ENCODE measurements around the gene RAB8A.
"Not testable (repeated sequence)": the region's sequence is repeated elsewhere in the genome, so short reads cannot be mapped to it uniquely, and the experiment has no call there.

RAB8A gene

DNA sequence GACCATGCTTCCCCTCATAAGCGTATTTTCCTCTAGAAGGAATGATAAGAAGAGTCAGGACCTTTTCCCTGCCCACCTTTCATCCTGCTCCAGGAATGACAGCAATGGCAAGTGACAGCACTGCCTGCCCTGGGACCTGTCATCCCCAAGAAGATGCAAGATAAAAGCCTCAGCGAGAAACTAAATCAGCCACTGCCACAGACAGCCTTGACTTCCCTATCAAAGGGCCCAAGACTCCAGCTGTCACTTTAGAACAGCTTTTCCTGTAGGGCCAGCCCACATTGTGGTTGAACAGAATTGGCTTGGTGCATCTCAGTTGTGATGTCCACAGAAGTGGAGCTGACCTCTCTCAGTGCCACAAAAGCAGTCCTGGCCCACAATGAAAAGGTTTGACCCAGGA, 1.1 kb downstream of the RAB8A start:
- DNase-seq (ENCODE audit: low read depth in 2 of 2) = no peak

DNA sequence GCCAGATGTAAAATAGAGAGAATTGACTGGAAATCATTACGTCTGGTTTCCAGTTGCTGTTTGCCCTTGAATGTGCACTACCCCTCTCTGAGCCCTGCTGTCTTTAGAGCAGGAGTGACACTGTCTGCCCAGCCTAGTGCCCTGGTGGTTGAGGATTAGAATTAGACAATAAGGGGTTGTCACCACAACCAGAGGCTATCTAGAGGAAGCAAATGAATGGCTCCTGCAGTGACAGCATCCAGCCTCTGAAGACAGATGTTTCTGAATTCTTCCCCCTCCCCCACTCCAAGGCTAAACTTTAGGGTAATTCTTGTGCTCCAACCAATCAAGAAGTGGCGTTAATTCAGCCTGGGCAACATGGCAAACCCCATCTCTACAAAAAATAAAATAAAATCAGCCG, 2.0 kb downstream of the RAB8A start:
- DNase-seq (ENCODE audit: low read depth in 2 of 2) = no peak

DNA sequence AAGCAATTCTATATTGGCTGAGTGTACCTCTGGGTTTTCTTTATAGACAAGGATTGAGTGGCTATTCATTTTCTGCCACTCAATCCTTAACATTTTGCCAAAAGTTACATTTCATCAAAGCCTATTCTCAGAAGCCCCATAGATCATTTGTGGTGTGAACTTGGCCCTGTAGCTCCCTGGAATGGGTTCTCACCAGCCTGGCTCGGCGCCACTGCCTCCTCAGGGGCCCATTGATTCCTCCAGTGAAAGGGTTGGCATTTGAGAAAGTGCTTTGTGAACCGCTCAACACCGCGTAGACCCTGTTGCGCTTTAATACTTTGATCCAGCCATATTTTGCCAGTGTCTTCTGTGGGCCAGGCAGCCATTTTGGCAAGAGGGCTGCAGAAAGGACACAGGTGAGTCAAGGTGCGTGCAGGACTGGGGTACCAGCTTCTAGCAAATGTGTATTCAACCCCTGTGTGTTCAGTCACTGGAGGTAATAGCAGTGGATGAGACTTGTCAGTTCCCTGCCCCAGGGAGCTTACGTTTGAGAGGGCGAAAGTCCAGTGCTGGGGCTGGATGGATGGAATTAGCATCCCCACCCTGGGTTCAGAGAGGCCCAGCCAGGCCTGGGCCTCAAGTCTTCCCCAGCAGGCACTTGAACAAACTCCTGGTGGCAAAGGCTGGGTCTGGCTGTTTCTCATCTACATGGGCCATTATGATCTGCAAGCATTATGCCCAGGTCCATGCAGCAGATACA, 3.8 kb downstream of the RAB8A start:
- no peak for DNase-seq (ENCODE audit: low read depth in 2 of 2)

DNA sequence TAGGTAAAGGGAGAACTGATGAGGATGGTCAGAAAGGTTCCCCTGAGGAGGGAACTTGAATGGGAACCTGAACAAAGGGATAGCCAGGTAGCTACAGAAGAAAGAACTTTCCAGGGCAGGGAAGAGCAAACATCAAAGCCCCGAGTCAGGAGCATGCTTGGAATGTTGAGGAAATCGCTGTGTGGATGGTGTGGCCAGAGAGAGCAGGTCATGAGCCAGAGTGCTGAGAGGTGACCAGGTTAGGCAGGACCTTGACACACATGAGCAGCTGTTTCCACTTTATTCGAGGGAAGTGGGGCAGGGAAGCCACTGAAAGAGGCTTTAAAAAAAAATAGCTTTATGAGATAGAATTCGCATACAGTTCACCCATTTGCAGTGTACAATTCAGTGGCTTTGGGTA, 4.4 kb downstream of the RAB8A start:
- DNase-seq (ENCODE audit: low read depth in 2 of 2) = no peak

DNA sequence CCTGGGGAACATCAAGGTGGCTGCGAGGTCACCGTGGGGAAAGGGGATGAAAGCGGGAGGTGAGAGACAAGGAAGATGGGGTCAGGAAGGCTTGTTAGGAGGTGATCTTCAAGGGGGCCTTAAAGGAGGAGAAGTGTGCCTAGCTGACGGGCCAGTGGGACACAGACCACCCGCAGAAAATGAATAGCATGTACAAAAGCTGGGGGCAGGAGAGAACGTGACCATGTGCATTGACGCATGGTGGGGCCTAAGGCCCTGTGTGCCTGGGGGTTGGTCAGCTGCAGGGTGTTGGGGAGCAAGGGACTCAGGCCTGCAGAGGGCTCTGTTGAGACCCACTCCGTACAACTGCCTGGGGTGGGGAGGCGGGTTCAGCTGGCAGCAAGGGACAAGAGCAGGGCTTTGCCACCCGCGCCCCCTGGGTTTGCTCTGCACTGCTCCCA, 5.9 kb downstream of the RAB8A start:
- DNase-seq (ENCODE audit: low read depth in 2 of 2) = no peak

DNA sequence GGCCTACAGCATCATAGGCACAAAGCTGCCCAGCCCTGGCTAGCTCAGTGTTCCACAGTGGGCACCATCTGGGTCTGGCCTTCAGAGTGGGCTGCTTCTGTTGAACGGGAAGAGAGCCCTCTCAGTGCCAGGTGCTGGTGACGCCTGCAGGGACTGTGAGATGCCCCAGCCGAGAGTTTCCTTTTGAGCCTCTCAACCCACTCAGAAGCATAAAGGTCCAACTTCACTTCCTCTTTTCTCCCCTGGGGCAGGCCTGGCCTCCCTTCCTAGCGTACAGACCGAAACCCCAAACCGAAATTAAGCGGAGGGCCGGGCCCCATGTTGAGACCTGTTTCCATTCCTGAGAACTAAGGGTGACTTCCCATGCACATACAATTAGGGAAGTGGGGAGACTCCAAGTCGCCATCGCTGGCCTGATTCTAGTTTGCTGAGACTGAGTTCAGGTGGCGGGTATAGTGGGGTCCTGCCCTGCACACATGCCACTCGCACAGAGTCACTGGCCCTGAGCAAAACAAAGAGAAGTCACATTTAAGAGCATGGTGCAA, 6.9 kb downstream of the RAB8A start:
- no peak for DNase-seq (ENCODE audit: low read depth in 2 of 2)

DNA sequence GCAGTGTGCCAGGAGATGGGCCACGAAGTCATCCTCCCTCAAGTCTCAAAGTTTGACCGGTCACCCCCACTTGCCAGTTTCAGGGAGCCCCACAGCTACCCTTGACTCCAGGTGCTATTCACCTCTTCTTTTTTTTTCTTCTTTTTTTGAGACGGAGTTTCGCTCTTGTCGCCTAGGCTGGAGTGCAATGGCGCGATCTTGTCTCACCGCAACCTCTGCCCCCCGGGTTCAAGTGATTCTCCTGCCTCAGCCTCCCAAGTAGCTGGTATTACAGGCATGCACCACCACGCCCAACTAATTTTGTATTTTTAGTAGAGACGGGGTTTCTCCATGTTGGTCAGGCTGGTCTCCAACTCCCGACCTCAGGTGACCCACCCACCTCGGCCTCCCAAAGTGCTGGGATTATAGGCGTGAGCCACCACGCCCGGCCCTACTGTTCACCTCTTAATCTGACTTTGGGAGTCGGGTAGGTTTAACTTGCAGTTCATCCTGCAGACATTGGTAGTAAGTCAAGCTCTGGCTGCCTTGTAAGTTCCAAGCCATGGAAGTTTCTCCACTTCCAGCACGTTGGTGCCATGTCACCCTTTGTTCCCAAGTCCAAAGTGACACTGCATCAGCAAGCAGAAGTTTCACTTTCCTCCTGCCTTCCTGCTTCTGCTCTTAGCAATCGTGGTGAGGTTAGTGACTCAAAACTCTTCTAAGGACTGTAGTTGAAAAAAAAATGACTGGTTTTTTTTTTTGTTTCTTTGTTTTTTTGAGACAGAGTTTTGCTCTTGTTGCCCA, 7.6 kb downstream of the RAB8A start:
- not testable (repeated sequence) for DNase-seq (ENCODE audit: low read depth in 2 of 2)

DNA sequence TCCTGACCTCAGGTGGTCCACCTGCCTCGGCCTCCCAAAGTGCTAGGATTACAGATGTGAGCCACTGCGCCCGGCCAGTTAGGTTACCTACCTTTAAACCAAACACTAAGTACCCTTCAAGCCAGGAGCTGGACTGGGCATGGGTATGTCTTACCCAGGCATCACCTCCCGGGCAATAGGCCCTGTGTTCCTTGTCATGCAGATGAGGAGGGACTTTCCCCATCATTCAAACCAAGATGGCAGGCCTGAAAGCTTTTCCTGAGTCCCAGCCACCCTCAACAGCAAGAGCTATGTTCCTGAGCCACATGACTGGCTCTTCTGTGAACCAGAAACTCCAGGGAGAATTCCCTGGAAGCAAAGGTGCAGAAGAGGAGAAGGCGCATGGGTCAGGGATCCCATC, 9.5 kb downstream of the RAB8A start:
- DNase-seq (ENCODE audit: low read depth in 2 of 2) = no peak

DNA sequence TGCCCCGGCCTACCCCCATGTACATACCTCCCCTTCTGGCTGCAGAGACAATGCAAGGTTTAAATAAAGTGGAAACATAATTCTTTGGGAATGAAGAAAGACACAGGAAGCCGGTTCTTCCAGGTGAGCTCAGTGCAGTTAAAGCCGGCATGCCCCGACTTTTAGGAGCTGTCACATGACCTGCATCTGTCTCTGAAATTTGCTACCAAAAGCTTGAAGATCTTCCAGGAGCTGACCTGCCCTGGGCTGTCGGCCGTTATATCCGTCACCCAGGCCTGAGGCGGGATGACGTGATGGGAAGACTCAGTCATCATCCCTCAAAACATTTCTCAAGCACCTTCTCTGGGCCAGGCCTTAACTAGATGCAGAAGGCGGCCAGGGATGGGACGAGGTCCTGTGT, 10.3 kb downstream of the RAB8A start:
- DNase-seq (ENCODE audit: low read depth in 2 of 2) = no peak

DNA sequence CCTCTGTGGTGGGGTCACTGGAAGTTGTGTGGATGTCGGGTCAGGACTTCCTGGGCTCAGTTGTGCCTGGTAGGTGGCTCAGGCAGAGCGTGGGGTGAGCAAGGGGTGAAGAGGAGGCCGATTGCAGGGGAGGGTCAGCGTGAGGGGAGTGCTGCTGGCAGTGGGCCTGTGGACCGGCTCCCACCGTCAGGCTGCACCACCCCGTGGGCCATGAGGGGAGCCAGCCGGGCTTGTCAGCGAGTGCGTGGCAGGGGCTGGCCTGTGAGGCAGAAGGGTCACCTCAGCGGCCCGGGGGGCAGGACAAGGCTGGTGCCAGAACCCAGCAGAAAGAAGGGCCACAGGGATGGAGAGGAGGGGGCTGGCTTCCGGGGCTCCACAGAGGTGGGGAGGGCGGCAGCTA, 13.3 kb downstream of the RAB8A start:
- no peak for DNase-seq (ENCODE audit: low read depth in 2 of 2)

DNA sequence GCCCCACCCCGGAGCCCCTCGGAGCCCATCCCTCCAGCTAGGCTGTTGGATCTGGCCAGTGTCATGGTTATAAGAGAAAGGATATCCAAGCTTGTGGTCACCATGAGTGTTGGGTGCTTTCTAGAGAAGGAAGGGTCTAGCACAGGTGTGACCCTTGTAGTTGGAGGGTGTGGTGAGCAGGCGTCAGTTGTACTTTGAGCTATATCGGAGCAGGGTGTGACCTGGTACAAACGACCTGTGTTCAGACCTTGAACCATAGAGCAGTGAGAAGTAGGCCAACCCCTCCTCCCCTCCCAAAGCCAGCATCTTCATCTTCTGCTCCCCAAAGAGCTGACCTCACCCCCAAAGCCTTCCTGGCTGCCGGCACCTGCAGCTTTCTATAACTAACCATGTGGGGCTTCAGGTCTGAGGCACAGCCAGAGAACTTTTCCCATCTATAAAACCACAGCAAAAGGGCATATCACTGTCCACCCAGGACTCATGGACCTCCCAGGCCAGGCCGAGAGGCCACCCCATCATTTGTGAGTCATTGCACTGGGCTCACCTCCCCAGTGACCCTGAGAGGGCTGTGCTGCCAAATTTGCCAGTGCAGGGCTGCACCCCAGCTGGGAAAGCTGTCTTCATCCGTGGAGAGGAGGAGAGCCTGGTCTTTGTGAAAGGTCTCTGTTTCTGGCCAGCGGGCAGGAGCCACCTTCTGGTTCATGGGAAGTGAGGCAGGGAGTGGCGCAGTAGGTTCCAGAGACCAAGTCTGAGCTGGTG, 14.2 kb downstream of the RAB8A start:
- no peak for DNase-seq (ENCODE audit: low read depth in 2 of 2)

DNA sequence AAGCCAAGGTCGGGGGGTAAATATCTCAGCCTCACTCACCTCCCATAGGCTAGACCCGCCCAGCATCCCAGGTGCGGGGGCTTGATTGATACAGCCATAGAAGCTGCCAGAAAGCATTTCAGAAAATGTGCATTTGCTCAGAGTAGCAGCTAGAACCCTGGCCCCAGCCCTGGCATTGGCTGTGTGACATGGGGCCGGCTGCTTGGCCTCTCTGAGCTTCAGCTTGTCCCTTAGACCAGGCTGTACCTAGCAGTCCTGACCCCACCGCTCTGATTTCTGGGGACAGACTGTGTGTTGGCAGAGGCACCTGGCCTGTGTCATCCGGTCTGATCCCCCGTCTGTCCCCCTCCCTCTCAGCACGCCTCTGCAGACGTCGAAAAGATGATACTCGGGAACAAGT, 15.4 kb downstream of the RAB8A start:
- no peak for DNase-seq (ENCODE audit: low read depth in 2 of 2)

DNA sequence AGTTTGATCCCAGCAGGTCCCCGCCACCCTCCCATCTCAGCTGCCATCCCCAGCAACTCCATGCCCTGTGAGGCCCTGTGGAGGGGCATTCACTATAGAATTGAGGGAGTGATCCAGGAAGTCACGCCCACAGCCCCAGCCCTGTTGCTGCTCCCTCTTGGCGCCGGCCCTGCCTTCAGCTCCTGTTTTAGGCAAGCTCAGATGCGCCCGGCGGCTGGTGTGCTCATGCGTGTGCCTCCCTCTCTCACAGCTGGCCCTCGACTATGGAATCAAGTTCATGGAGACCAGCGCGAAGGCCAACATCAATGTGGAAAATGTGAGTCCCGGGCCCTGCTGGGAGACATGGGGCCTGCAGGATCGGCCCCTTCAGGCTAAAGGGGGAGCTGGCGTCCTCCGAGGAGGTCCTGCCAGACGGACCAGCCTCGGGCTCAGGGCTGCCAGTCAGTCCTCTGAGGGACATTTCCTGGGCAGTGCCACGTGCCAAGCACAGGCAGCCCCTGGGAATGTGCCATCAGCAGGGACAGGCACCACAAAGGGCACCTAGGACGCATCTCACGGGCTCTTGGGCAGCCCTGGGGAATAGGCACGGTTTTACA, 16.2 kb downstream of the RAB8A start:
- DNase-seq (ENCODE audit: low read depth in 2 of 2) = no peak

DNA sequence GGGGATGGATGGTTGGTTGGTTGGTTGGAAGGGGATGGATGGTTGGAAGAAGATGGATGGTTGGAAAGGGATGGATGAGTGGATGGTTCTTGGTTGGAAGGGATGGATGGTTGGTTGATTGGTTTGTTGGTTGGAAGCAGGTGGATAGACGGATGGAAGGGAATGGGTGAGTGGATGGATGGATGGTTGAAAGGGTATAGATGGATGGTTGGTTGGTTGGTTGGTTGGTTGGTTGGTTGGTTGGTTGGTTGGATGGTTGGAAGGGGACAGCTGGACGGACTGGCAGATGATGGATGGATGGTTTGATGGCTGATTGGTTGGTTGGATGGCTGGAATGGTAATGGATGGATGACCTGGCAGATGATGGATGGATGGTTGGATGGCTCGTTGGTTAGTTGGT, 20.0 kb downstream of the RAB8A start:
- DNase-seq (ENCODE audit: low read depth in 2 of 2) = no peak

DNA sequence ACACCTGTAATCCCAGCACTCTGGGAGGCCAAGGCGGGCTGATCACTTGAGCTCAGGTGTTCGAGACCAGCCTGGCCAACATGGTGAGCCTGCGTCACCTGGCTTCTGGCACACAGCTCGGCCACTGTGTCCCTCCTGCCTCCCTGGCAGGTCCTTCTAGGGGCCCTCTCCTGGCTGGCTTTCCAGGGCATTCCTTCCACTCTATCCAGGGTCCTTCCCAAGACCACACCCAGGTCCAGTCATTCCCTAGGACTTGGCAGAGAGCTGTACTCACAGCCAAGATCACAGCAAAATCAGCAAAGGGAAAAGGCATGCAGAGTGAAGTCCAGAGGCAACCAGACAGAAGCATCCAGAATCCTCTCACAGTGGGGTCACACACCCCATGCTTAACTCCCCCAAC, 22.1 kb downstream of the RAB8A start:
- no peak for DNase-seq (ENCODE audit: low read depth in 2 of 2)

DNA sequence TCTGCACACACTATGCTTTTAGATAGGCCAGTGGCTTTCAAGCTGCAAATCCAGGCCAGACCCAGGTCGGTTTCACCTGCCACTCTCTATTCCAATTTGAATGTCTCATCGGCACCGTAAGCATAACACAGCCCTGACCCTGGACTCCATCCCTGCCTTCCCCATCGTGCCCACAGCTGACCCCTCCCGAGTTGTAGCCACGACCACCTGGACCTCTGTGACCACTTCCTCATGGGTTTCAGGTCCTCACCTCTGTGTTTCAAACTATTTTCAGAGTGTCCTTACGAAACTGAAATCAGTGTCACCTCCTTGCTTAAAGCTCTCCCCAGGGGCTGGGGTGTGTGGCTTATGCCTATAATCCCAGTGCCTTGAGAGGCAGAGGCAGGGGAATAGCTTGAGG, 22.8 kb downstream of the RAB8A start:
- DNase-seq (ENCODE audit: low read depth in 2 of 2) = no peak

DNA sequence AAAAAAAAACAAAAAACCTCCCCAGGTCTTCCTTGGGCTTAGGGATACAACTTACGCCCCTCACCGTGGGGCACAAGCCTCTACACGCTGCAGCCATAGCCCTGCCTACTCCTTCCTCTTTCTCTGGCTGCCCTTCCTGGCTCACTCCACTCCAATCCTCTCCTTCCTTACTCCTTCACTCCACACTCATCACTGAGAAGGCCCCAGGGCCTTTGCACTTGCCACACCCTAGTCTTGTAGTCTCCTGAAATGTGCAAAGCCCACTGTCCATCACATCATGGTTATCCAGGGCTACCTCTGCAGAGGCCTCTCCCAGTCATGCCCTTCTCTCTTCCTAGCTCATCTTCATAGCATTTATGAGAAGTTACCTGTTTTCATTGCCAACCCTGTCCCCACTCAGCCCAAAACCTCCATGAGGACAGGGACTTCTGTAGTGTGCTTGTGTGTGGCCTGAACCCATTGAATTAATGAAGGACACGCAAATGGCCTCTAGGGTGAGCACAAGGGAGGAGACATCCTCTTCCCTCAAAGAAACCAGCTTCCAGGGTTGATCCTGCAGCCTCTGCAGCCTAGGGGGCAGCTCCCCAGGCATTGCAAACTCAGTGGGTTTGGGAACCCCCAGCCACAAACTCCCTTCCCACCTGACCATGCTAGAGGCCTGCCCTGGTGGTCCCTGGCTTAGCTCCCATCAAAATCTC, 23.9 kb downstream of the RAB8A start:
- DNase-seq (ENCODE audit: low read depth in 2 of 2) = no peak

DNA sequence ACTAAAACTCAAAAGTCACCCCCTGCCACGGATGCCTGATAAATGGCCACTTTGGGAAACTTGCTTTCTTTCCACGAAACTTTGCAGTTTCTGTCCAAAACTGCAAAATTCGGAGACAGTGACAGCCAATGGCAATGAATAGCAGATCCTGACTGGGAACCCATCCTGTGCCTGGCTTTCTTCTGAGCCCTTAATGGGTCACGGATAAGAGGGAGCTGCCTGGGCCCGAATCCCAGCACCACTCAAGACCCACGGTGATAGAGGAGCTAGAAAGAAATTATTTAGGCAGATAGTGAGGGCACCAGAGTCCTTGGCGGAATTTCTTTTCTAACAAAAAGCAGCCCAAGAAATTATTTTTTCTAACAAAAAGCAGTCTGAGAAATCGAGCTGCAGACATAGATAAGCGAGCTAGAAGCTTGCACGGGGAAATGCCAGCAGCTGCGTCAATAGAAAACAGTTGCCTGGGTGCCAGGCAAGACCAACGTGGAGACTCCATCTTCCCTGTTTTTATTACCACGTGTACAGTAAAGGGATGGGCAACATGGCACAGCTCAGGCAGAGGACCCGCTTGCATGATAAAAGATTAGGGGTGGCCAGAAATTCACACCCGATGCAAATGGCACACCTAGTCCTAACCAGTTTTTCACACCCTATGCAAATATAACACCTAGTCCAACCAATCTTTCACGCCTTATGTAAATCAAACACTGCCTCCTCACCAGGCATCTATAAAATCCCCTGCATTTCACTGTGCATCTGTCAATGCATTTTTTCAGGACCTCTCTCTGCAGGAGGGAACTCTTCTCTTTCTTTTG, 24.7 kb downstream of the RAB8A start:
- DNase-seq (ENCODE audit: low read depth in 2 of 2) = no peak

DNA sequence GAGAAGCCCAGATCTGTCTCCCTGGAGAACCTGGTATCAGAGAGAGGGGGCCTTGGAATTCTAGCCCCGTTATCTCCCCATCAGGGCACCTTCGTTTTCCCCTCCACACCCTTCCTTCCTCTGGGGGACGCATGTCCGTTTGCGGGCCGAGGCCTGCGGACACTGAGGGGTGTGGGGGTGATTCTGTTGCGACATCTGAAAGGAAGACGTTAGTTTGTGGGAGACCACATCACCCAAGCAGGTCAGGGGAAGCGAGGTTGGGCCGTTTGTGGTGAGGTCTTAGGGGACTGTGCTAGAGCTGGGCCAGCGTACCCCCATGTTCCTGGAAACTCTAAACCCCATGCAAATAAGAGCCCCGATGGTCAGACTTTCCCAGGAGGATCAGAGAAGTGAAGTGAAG, 28.1 kb downstream of the RAB8A start:
- no peak for DNase-seq (ENCODE audit: low read depth in 2 of 2)

DNA sequence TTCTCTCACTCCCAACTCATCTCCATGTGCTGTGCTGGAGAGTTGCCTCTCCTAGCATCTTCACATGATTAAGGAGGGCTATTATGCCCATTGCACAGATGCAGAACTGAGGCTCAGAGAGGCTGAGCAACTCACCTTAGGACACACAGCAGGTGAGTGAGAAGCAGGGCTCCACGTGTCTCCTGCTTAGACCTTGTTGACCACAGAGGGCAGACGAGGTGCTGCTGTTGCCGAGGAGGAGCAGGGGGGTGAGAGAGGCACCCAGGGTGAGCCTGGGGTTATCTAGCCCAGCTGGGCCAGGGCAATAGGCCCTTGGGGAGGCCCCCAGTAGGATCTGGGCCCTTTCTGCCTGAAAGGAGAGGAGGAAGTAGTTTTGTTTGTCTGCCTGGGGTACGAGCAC, 29.4 kb downstream of the RAB8A start:
- DNase-seq (ENCODE audit: low read depth in 2 of 2) = no peak
